ENCODE data around the gene XK.

- TF ChIP-seq CTCF (IDR thresholded peaks at IDR 0.05; ENCODE audit: insufficient read depth, low read depth, low read length) (no peak), EZH2 (IDR thresholded peaks at IDR 0.05; ENCODE audit: insufficient read depth, low read length) (no peak)
Observed at GRCh38 chrX:37755025-37755424, 69.4 kb downstream of the XK start.

All from astrocyte (in vitro differentiated cells and primary cell).